HFFc6 (cell line): ENCODE data around the gene MGAT5. TPM values are rescaled to one million over a fixed set of nuclear protein-coding genes. Genes with fewer than 3 reads are reported as not detected.

Experiments used
- DNase-seq: peaks from one replicate; pipeline ENCODE4 v3.0.0-alpha.2; 2018
- H3K27ac Mint-ChIP-seq: 2 replicates; pipeline ENCODE4 v1.8.0; 2020; ENCODE audit warnings: mild to moderate bottlenecking, mixed read lengths
- H3K27me3 Mint-ChIP-seq: 2 replicates; pipeline ENCODE4 v1.8.0; 2021; ENCODE audit warnings: mild to moderate bottlenecking, moderate library complexity, mixed read lengths; ENCODE audit not compliant: insufficient read depth
- H3K36me3 Mint-ChIP-seq: 2 replicates; pipeline ENCODE4 v1.8.0; 2021; ENCODE audit warnings: low read depth, mixed read lengths
- H3K4me1 Mint-ChIP-seq: 2 replicates; pipeline ENCODE4 v1.8.0; 2020; ENCODE audit warnings: low read depth, mixed read lengths
- H3K4me3 Mint-ChIP-seq: 2 replicates; pipeline ENCODE4 v1.8.0; 2020; ENCODE audit warnings: mild to moderate bottlenecking, moderate library complexity, mixed read lengths
- H3K9me3 Mint-ChIP-seq: 2 replicates; pipeline ENCODE4 v1.8.0; 2020; ENCODE audit warnings: mild to moderate bottlenecking, mixed read lengths
- total RNA-seq, 6 experiments: library from RNA; stranded (reverse); fragmentation: NEBNext Ultra II Directional; extraction: Animal tissue kit (Norgen Biotek cat#: 25700); gene quantifications; 2 replicates in 1 of 6; 3 replicates in 5 of 6; pipeline ENCODE4 v1.2.3, GENCODE V29; 2021
- TF ChIP-seq, protein P1 (sequence below): fragments of 200-600 bp; sonication (generic); IDR thresholded peaks from 2 replicates; pipeline ENCODE4 v1.5.0; 2021; ENCODE audit warnings: antibody characterized with exemption, mild to moderate bottlenecking

MGAT5 gene
- total RNA-seq, 6 experiments from 2014 or later, result 104 to 129 (median 113) TPM

DNA sequence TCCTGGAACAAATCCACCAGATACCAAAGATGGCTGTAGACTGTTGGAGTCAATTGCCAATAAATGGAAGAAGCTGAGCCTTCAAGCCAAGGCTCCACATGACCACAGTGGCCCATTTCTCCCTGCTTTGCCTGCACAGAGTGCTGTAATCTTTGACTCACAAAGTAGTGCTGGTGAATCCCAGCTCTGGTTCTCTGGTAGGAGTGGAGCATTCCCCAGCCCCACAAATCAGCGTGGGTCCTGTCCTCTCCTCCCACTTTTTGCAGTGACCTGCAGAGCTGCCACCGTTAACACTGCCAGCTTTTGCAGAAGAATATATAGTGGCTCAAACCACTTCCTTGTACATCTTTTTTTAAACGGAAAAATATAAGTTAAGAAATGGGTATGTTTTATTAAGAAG is 93.9 kb downstream of the MGAT5 start:
- no peak for DNase-seq
- Mint-ChIP-seq H3K36me3 (peaks cover 57% of the 10 kb centered on the region), H3K4me1 (peaks cover 17% of the 10 kb centered on the region), H3K4me3 (peak overlapping the region; percentile 40; the same call in 1 of the 2 replicates), H3K27ac (peak overlapping the region; percentile 60; the same call in 1 of the 2 replicates), H3K9me3 (no peaks in the 10 kb centered on the region), H3K27me3 (peaks cover 4% of the 10 kb centered on the region)
- TF ChIP-seq, protein P1, sequence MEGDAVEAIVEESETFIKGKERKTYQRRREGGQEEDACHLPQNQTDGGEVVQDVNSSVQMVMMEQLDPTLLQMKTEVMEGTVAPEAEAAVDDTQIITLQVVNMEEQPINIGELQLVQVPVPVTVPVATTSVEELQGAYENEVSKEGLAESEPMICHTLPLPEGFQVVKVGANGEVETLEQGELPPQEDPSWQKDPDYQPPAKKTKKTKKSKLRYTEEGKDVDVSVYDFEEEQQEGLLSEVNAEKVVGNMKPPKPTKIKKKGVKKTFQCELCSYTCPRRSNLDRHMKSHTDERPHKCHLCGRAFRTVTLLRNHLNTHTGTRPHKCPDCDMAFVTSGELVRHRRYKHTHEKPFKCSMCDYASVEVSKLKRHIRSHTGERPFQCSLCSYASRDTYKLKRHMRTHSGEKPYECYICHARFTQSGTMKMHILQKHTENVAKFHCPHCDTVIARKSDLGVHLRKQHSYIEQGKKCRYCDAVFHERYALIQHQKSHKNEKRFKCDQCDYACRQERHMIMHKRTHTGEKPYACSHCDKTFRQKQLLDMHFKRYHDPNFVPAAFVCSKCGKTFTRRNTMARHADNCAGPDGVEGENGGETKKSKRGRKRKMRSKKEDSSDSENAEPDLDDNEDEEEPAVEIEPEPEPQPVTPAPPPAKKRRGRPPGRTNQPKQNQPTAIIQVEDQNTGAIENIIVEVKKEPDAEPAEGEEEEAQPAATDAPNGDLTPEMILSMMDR, result no peak

- H3K27ac Mint-ChIP-seq, result peak overlapping the region; percentile 60
- H3K36me3 Mint-ChIP-seq, result peaks cover 52% of the 10 kb centered on the region
- no peaks in the 10 kb centered on the region for H3K9me3 Mint-ChIP-seq
- H3K4me3 Mint-ChIP-seq, result peak overlapping the region; percentile 40; the same call in 1 of the 2 replicates
- peaks cover 17% of the 10 kb centered on the region for H3K4me1 Mint-ChIP-seq
- H3K27me3 Mint-ChIP-seq, result peaks cover 2% of the 10 kb centered on the region
- DNase-seq, result peak; percentile 23
- TF ChIP-seq, protein P1, result no peak
Observed at GRCh38 chr2:134348239-134348638, 94.4 kb downstream of the MGAT5 start.

GRCh38 chr2:134348760-134349159 is 94.9 kb downstream of the MGAT5 start:
- TF ChIP-seq, protein P1, result no peak
- DNase-seq, result no peak
- H3K4me3 Mint-ChIP-seq, result peak overlapping the region; percentile 40; the same call in 1 of the 2 replicates
- peaks cover 50% of the 10 kb centered on the region for H3K36me3 Mint-ChIP-seq
- H3K9me3 Mint-ChIP-seq, result no peaks in the 10 kb centered on the region
- H3K27me3 Mint-ChIP-seq, result peaks cover 2% of the 10 kb centered on the region; the same call in 1 of the 2 replicates
- H3K4me1 Mint-ChIP-seq, result peaks cover 17% of the 10 kb centered on the region
- no peak overlapping the region; the same call in 1 of the 2 replicates for H3K27ac Mint-ChIP-seq

DNA sequence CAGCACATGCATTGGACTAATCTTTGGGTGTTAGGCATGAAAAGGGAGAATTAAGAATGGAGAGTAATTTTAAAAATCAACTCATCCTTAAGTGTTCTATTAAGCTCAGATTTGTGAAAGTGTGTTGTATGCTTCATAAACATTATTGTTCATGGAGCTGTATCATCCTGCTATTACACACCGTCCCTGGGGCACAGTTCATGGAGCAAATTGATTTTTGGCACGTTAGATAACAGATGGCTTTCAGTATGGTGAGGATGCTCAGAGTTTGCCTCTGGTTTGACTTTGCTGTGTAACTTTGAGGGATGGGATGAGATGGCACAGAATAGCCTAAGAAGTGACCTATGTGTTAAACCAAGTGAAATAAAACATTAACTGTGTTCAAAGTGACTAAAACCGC is 97.1 kb downstream of the MGAT5 start:
- peaks cover 2% of the 10 kb centered on the region; the same call in 1 of the 2 replicates for H3K27me3 Mint-ChIP-seq
- no peak overlapping the region for H3K27ac Mint-ChIP-seq
- TF ChIP-seq, protein P1, result no peak
- no peaks in the 10 kb centered on the region for H3K9me3 Mint-ChIP-seq
- peaks cover 17% of the 10 kb centered on the region for H3K4me1 Mint-ChIP-seq
- peaks cover 34% of the 10 kb centered on the region for H3K36me3 Mint-ChIP-seq
- no peak for DNase-seq
- no peak overlapping the region for H3K4me3 Mint-ChIP-seq

GRCh38 chr2:134351899-134352298 is 98.0 kb downstream of the MGAT5 start:
- peaks cover 17% of the 10 kb centered on the region for H3K4me1 Mint-ChIP-seq
- H3K9me3 Mint-ChIP-seq, result no peaks in the 10 kb centered on the region
- no peak overlapping the region for H3K4me3 Mint-ChIP-seq
- H3K36me3 Mint-ChIP-seq, result peaks cover 39% of the 10 kb centered on the region
- TF ChIP-seq, protein P1, result peak; percentile 21; the same call in 1 of the 2 replicates
- H3K27ac Mint-ChIP-seq, result no peak overlapping the region
- H3K27me3 Mint-ChIP-seq, result peaks cover 2% of the 10 kb centered on the region; the same call in 1 of the 2 replicates
- no peak for DNase-seq
